22Rv1 (cell line): Measurements from ENCODE around the gene APLN.

Source experiments
- ZFX ChIP-seq: fragments of 450-650 bp; IDR thresholded peaks from 2 replicates; pipeline ENCODE4 v1.6.1; 2017; ENCODE audit warnings: antibody characterized with exemption, borderline replicate concordance
- TF ChIP-seq, protein P1 (sequence below): fragments of 450-650 bp; IDR thresholded peaks from 2 replicates; pipeline ENCODE4 v1.5.1; 2017; ENCODE audit warnings: mild to moderate bottlenecking

- TF ChIP-seq, protein P1, sequence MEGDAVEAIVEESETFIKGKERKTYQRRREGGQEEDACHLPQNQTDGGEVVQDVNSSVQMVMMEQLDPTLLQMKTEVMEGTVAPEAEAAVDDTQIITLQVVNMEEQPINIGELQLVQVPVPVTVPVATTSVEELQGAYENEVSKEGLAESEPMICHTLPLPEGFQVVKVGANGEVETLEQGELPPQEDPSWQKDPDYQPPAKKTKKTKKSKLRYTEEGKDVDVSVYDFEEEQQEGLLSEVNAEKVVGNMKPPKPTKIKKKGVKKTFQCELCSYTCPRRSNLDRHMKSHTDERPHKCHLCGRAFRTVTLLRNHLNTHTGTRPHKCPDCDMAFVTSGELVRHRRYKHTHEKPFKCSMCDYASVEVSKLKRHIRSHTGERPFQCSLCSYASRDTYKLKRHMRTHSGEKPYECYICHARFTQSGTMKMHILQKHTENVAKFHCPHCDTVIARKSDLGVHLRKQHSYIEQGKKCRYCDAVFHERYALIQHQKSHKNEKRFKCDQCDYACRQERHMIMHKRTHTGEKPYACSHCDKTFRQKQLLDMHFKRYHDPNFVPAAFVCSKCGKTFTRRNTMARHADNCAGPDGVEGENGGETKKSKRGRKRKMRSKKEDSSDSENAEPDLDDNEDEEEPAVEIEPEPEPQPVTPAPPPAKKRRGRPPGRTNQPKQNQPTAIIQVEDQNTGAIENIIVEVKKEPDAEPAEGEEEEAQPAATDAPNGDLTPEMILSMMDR: no peak
- TF ChIP-seq ZFX: no peak
Observed at GRCh38 chrX:129631849-129632248, 22.9 kb downstream of the APLN start.
